A549 (cell line): ENCODE data around the gene CRYBG2. TPM values are rescaled to one million over a fixed set of nuclear protein-coding genes. Genes with fewer than 3 reads are reported as not detected.

ENCODE experiments used
- ATAC-seq, 2 experiments: fragments of 200-7000 bp in 1 of 2; fragments of >200 bp in 1 of 2; cut with Nextera tagmentation in 1 of 2; cut with Tn5 transposase in 1 of 2; 3 replicates each; pipeline versions ENCODE4 v1.8.0 to v1.9.1; 2018 to 2020; ENCODE audit warnings: mild to moderate bottlenecking in 1 of 2, moderate library complexity in 1 of 2
- CTCF ChIA-PET: fragments of 300-600 bp; sonication (Branson Sonifier 250); formaldehyde crosslinking; extraction: SDS; loops from one replicate; lab custom pipeline; 2021; ENCODE audit warnings: antibody characterized with exemption, inconsistent platforms; lab: Yijun Ruan, JAX
- POLR2A ChIA-PET: fragments of 350-600 bp; formaldehyde crosslinking; extraction: SDS; loops from one replicate; lab custom pipeline; 2021; ENCODE audit warnings: antibody characterized with exemption, inconsistent platforms; lab: Yijun Ruan, JAX
- DNase-seq, 2 experiments: peaks; one replicate each; pipeline versions ENCODE4 v3.0.0 to v3.0.0-alpha.2; 2011 to 2016; ENCODE audit warnings: low read depth in 1 of 2, low spot score in 1 of 2
- FAIRE-seq: peaks from 2 replicates; lab custom pipeline; 2011; peaks lifted over from hg19 to GRCh38; lab: Jason Lieb, UNC
- H3K27ac ChIP-seq, 2 experiments: fragments of >200 bp; sonication (Bioruptor Twin); formaldehyde crosslinking; 3 replicates each; pipeline ENCODE4 v1.5.1; 2016 to 2017
- H3K4me1 ChIP-seq: fragments of >200 bp; sonication (Bioruptor Twin); formaldehyde crosslinking; 3 replicates; pipeline ENCODE4 v1.6.1; 2016
- H3K4me2 ChIP-seq: fragments of >200 bp; sonication (Bioruptor Twin); formaldehyde crosslinking; 3 replicates; pipeline ENCODE4 v1.6.1; 2016
- H3K4me3 ChIP-seq: fragments of >200 bp; sonication (Bioruptor Twin); formaldehyde crosslinking; 3 replicates; pipeline ENCODE4 v1.5.1; 2016
- H3K9me3 ChIP-seq: fragments of >200 bp; sonication (Bioruptor Twin); formaldehyde crosslinking; 3 replicates; pipeline ENCODE4 v1.6.1; 2016
- ATOH8 ChIP-seq: fragments of 250-450 bp; sonication (Bioruptor Pico); IDR thresholded peaks from 2 replicates; pipeline ENCODE4 v1.5.0; 2020; ENCODE audit warnings: low read depth, mild to moderate bottlenecking, moderate library complexity
- FOSL2 ChIP-seq, 2 experiments: fragments of 450-650 bp in 1 of 2; fragments of >200 bp in 1 of 2; sonication (Bioruptor Twin) in 1 of 2; formaldehyde crosslinking; IDR thresholded peaks; 2 replicates each; pipeline versions ENCODE4 v1.5.0 to v1.6.1; 2016 to 2020; ENCODE audit warnings: mild to moderate bottlenecking in 1 of 2, moderate library complexity in 1 of 2
- GATA3 ChIP-seq: IDR thresholded peaks from 2 replicates; pipeline ENCODE4 v1.6.1; 2012; ENCODE audit warnings: borderline replicate concordance
- HES2 ChIP-seq: fragments of >200 bp; sonication (Bioruptor Twin); formaldehyde crosslinking; IDR thresholded peaks from 2 replicates; pipeline ENCODE4 v1.6.1; 2016
- KDM5A ChIP-seq: fragments of 200-600 bp; sonication (generic); IDR thresholded peaks from 2 replicates; pipeline ENCODE4 v1.6.1; 2016; ENCODE audit warnings: antibody characterized with exemption, mild to moderate bottlenecking
- MAFK ChIP-seq: fragments of 450-650 bp; IDR thresholded peaks from 2 replicates; pipeline ENCODE4 v1.6.1; 2014; ENCODE audit not compliant: partially characterized antibody
- MAX ChIP-seq: IDR thresholded peaks from 2 replicates; pipeline ENCODE4 v1.6.1; 2012
- MAZ ChIP-seq: fragments of 150-350 bp; IDR thresholded peaks from 2 replicates; pipeline ENCODE4 v1.6.1; 2014; ENCODE audit warnings: antibody characterized with exemption, low read depth, low read length, borderline replicate concordance
- NR3C1 ChIP-seq: fragments of >200 bp; sonication (Bioruptor Twin); formaldehyde crosslinking; IDR thresholded peaks from 3 replicates; pipeline ENCODE4 v1.6.1; 2017
- POLR2A ChIP-seq: IDR thresholded peaks from 2 replicates; pipeline ENCODE4 v1.6.1; 2012; ENCODE audit warnings: mild to moderate bottlenecking, low read length
- POLR2AphosphoS2 ChIP-seq: conservative IDR thresholded peaks from 2 replicates; pipeline ENCODE4 v1.6.1; 2012; ENCODE audit warnings: low read length, improper control_type of control experiment, inconsistent platforms
- REST ChIP-seq: fragments of 200-600 bp; sonication (generic); IDR thresholded peaks from 2 replicates; pipeline ENCODE4 v1.6.1; 2016; ENCODE audit warnings: antibody characterized with exemption, mild to moderate bottlenecking, moderate library complexity
- RFX5 ChIP-seq: fragments of 450-650 bp; IDR thresholded peaks from 2 replicates; pipeline ENCODE4 v1.7.1; 2014; ENCODE audit warnings: antibody characterized with exemption, mild to moderate bottlenecking, moderate library complexity
- SMC3 ChIP-seq: fragments of >200 bp; sonication (Bioruptor Twin); formaldehyde crosslinking; IDR thresholded peaks from 3 replicates; pipeline ENCODE4 v1.6.1; 2018; ENCODE audit warnings: inconsistent platforms
- WGBS: methylation state at CpG from one replicate; pipeline ENCODE4 v1.1.6; 2017; ENCODE audit errors: missing lambda C conversion rate; 5-methylcytosine and 5-hydroxymethylcytosine counted together
- polyA plus RNA-seq, 4 experiments: library from polyadenylated mRNA; depleted of rRNA in 3 of 4; stranded (reverse); fragments of >200 nt; fragmentation: RNase III in 1 of 4; extraction: RNeasy Plus Mini Kit Qiagen cat#74134 plus additional on column Dnase treatment in 1 of 4; gene quantifications; 2 replicates in 3 of 4; 3 replicates in 1 of 4; pipeline ENCODE4 v1.2.3, GENCODE V29; 2011 to 2017

Gene CRYBG2
- polyA plus RNA-seq, 2 of the 4 experiments (the other 2 are of a cell fraction): 0.67 to 2.7 TPM

DNA sequence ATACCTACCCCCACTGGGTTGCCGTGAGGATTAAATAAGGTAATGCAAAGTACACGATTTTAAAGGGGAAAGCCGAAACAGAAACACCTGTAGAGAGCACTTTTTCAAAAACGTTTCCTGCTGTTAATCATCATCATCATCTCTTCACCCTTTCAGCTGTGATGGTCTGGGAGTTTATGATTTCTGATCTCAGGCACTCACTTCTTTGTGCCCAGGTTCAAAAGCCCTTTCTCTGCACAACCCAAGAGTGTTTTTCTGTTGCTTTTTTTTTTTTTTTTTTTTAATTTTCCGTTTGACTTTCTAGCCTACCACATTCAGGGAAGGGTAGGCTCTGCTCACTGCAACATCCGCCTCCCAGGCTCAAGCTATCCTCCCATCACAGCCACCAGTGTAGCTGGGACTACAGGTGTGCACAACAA lies 46.6 kb downstream of the CRYBG2 start:
- POLR2A ChIA-PET: no interaction called here
- no peak for DNase-seq
- no peak for ATAC-seq
- peak overlapping the region; percentile 74 to 78; a peak in 5 of 6 replicates for H3K27ac ChIP-seq
- H3K9me3 ChIP-seq: no peaks in the 10 kb centered on the region
- FAIRE-seq: no peak
- peaks cover 13% of the 10 kb centered on the region for H3K4me1 ChIP-seq
- whole genome bisulfite sequencing: 37% methylated on average over 6 of the region's 6 CpGs
- no peak for TF ChIP-seq NR3C1
- no peak for TF ChIP-seq MAZ
- CTCF ChIA-PET: interaction anchor here (1.1 to 6.3 kb wide), 6 partner anchors 11 to 110 kb away, joined by 3 to 37 read pairs (median 6); partner anchors contain the start of gene CD52
- peak overlapping the region; percentile 96 for H3K4me2 ChIP-seq
- no peak overlapping the region for H3K4me3 ChIP-seq

DNA sequence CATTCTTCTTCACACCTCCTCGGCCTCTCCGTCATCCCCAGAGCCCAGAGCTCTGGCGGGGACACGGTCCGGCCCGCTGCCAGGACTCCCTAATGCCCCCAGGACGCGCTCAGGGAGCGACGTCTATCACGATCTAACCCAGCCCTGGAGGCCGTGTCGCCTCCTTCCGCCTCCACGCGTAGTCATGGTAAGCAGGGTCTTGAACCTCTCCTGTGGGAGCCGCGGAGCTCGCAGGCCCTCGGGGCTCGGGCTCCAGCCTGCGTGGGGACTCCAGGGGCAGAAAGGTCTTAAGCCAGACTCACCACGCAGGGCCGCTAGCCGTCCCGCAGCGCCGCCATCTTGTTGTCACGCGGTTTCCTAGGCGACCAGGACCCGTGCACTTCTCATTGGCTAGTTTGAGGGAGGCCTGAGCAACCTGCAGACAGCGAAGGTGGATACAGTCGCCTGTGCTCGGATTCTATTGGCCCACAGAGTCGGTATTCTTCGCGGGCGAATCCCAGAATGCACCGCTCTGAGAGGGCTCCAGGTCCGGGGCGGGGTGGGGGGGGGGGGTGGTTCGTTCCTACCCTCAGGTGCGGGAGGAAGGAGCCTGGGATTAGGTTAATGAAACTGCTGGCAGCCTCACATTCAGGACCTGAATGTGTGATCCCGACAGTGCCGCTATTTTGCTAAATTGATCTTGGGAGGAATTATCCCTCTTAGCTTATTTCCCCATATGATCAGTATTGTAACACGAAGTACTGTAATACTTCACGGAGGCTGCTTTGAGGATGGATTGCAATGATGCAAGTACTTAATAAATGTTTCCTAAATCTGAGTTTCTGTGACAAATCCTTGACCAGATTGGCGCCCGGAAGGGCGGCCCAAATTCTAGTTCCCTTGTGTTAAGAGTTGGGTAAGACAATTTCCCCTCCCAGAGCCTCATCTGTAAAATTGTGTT lies 47.4 kb downstream of the CRYBG2 start, which contains the start of gene UBXN11:
UBXN11 (minus strand) TSS at position 347 of the 940 bp plus-strand sequence. CDS start 3,753 bp downstream, outside the sequence.
- no peak for TF ChIP-seq SMC3
- TF ChIP-seq REST: no peak
- TF ChIP-seq GATA3: no peak
- TF ChIP-seq RFX5: peak; percentile 87
- TF ChIP-seq POLR2A: peak; percentile 45
- no peak for TF ChIP-seq HES2
- TF ChIP-seq ATOH8: no peak
- TF ChIP-seq KDM5A: peak; percentile 77
- no peak for TF ChIP-seq MAFK
- no peak for TF ChIP-seq POLR2AphosphoS2
- peak; percentile 43 for TF ChIP-seq MAX
- TF ChIP-seq, all 56 proteins: peak for 4
- H3K4me1 ChIP-seq: peaks cover 13% of the 10 kb centered on the region
- WGBS: 13% methylated on average over 16 of the region's 51 CpGs
- peak; percentile 94 to 99 for DNase-seq
- CTCF ChIA-PET: interaction anchor here (1.1 to 6.3 kb wide), 6 partner anchors 12 to 111 kb away, joined by 3 to 37 read pairs (median 6); partner anchors contain the start of gene CD52
- no peak for FAIRE-seq
- H3K4me3 ChIP-seq: peak within 1 kb of the TSS; percentile 63
- POLR2A ChIA-PET: no interaction called here
- peak; percentile 99 to 100 for ATAC-seq
- peak within 1 kb of the TSS; percentile 74 to 88 for H3K27ac ChIP-seq
- peak within 1 kb of the TSS; percentile 96 for H3K4me2 ChIP-seq
- no peaks in the 10 kb centered on the region for H3K9me3 ChIP-seq

DNA sequence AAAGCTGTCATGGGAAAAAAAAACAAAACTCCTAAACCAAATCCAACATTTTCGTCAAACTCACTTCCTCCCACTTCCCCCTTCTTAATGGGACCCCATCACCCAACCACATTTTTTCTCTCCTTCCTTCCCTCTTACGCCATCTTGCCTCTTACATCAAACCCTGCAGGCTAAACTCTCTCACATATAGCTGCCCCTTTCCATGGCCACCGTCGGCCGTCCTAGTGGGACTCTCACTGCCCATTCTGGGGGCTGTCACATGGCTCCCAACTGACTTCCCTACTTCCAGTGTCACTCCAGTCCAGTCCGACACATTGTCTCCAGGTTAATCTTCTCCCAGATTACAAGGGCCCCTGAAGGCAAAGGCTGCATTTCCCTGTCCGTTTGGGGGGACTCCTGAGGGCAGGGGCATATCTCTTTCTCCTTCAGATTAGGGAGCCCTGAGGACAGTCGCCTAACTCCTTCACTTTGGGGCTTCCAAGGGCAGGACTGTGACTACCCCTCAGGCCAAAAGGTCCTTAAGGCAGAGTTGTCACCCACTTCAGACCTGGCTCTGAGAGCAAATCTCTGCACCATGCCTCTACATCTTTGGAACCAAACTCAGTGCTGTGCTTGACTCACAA lies 48.2 kb downstream of the CRYBG2 start:
- H3K4me3 ChIP-seq: peak overlapping the region; percentile 63
- FAIRE-seq: no peak
- H3K4me1 ChIP-seq: peaks cover 13% of the 10 kb centered on the region
- peak; percentile 4 to 10; a peak in 3 of 6 replicates for ATAC-seq
- CTCF ChIA-PET: interaction anchor here (0.6 to 2.2 kb wide), 4 partner anchors 13 to 58 kb away, joined by 3 to 9 read pairs (median 4); partner anchors contain the start of gene CD52
- H3K9me3 ChIP-seq: no peaks in the 10 kb centered on the region
- POLR2A ChIA-PET: no interaction called here
- no peak for DNase-seq
- peak overlapping the region; percentile 67 to 88 for H3K27ac ChIP-seq
- TF ChIP-seq FOSL2 (IDR thresholded peaks at IDR 0.05): no peak
- no peak for TF ChIP-seq FOSL2 (CRISPR knock-in tag; IDR thresholded peaks at IDR 0.05)
- TF ChIP-seq REST: no peak
- TF ChIP-seq POLR2A: no peak
- H3K4me2 ChIP-seq: peak overlapping the region; percentile 91
- 39% methylated on average over 8 of the region's 8 CpGs for WGBS
